ENCODE data around the gene REC8. TPM values are rescaled to one million over a fixed set of nuclear protein-coding genes. Genes with fewer than 3 reads are reported as not detected.

The REC8 gene
- total and polyA plus RNA-seq, 2 of the 13 experiments (the other 11 are each of a cell fraction or from before 2014, with no cell fraction given): 3.4 to 14.7 TPM

DNA sequence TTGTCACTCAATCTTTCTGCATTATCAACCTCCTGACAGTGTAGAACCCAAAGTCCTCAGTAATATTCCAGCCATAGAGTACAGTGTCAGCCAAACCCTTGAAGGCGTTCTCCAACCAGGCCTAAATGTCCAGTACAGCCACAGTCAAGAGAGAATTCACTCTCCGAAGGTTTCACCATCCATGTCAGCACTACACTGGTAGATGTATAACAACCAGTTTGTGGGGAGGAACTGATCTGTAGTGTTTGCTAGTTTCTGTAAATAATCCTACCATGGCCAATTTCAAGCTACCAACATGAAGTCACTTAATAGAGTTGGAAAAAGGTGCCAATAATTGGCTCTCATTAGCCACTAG, 44.4 kb downstream of the REC8 start (continued):
- TF ChIP-seq, protein P1, sequence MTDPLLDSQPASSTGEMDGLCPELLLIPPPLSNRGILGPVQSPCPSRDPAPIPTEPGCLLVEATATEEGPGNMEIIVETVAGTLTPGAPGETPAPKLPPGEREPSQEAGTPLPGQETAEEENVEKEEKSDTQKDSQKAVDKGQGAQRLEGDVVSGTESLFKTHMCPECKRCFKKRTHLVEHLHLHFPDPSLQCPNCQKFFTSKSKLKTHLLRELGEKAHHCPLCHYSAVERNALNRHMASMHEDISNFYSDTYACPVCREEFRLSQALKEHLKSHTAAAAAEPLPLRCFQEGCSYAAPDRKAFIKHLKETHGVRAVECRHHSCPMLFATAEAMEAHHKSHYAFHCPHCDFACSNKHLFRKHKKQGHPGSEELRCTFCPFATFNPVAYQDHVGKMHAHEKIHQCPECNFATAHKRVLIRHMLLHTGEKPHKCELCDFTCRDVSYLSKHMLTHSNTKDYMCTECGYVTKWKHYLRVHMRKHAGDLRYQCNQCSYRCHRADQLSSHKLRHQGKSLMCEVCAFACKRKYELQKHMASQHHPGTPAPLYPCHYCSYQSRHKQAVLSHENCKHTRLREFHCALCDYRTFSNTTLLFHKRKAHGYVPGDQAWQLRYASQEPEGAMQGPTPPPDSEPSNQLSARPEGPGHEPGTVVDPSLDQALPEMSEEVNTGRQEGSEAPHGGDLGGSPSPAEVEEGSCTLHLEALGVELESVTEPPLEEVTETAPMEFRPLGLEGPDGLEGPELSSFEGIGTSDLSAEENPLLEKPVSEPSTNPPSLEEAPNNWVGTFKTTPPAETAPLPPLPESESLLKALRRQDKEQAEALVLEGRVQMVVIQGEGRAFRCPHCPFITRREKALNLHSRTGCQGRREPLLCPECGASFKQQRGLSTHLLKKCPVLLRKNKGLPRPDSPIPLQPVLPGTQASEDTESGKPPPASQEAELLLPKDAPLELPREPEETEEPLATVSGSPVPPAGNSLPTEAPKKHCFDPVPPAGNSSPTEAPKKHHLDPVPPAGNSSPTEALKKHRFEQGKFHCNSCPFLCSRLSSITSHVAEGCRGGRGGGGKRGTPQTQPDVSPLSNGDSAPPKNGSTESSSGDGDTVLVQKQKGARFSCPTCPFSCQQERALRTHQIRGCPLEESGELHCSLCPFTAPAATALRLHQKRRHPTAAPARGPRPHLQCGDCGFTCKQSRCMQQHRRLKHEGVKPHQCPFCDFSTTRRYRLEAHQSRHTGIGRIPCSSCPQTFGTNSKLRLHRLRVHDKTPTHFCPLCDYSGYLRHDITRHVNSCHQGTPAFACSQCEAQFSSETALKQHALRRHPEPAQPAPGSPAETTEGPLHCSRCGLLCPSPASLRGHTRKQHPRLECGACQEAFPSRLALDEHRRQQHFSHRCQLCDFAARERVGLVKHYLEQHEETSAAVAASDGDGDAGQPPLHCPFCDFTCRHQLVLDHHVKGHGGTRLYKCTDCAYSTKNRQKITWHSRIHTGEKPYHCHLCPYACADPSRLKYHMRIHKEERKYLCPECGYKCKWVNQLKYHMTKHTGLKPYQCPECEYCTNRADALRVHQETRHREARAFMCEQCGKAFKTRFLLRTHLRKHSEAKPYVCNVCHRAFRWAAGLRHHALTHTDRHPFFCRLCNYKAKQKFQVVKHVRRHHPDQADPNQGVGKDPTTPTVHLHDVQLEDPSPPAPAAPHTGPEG (CRISPR knock-in tag; IDR thresholded peaks at IDR 0.05): 0 out of 2 replicates have a peak, but pooled peaks have one; percentile 17
- TF ChIP-seq ZNF570 (CRISPR knock-in tag; IDR thresholded peaks at IDR 0.05; ENCODE audit: borderline replicate concordance): no peak
- TF ChIP-seq, protein P2, sequence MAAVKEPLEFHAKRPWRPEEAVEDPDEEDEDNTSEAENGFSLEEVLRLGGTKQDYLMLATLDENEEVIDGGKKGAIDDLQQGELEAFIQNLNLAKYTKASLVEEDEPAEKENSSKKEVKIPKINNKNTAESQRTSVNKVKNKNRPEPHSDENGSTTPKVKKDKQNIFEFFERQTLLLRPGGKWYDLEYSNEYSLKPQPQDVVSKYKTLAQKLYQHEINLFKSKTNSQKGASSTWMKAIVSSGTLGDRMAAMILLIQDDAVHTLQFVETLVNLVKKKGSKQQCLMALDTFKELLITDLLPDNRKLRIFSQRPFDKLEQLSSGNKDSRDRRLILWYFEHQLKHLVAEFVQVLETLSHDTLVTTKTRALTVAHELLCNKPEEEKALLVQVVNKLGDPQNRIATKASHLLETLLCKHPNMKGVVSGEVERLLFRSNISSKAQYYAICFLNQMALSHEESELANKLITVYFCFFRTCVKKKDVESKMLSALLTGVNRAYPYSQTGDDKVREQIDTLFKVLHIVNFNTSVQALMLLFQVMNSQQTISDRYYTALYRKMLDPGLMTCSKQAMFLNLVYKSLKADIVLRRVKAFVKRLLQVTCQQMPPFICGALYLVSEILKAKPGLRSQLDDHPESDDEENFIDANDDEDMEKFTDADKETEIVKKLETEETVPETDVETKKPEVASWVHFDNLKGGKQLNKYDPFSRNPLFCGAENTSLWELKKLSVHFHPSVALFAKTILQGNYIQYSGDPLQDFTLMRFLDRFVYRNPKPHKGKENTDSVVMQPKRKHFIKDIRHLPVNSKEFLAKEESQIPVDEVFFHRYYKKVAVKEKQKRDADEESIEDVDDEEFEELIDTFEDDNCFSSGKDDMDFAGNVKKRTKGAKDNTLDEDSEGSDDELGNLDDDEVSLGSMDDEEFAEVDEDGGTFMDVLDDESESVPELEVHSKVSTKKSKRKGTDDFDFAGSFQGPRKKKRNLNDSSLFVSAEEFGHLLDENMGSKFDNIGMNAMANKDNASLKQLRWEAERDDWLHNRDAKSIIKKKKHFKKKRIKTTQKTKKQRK (IDR thresholded peaks at IDR 0.05; ENCODE audit: low read length): no peak
- TF ChIP-seq, protein P3, sequence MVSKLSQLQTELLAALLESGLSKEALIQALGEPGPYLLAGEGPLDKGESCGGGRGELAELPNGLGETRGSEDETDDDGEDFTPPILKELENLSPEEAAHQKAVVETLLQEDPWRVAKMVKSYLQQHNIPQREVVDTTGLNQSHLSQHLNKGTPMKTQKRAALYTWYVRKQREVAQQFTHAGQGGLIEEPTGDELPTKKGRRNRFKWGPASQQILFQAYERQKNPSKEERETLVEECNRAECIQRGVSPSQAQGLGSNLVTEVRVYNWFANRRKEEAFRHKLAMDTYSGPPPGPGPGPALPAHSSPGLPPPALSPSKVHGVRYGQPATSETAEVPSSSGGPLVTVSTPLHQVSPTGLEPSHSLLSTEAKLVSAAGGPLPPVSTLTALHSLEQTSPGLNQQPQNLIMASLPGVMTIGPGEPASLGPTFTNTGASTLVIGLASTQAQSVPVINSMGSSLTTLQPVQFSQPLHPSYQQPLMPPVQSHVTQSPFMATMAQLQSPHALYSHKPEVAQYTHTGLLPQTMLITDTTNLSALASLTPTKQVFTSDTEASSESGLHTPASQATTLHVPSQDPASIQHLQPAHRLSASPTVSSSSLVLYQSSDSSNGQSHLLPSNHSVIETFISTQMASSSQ (IDR thresholded peaks at IDR 0.05; ENCODE audit: low read depth): no peak
- TF ChIP-seq, protein P3 (CRISPR knock-in tag; IDR thresholded peaks at IDR 0.05; ENCODE audit: borderline replicate concordance): no peak
- TF ChIP-seq ADNP (CRISPR knock-in tag; IDR thresholded peaks at IDR 0.05): no peak
- TF ChIP-seq, protein P4, sequence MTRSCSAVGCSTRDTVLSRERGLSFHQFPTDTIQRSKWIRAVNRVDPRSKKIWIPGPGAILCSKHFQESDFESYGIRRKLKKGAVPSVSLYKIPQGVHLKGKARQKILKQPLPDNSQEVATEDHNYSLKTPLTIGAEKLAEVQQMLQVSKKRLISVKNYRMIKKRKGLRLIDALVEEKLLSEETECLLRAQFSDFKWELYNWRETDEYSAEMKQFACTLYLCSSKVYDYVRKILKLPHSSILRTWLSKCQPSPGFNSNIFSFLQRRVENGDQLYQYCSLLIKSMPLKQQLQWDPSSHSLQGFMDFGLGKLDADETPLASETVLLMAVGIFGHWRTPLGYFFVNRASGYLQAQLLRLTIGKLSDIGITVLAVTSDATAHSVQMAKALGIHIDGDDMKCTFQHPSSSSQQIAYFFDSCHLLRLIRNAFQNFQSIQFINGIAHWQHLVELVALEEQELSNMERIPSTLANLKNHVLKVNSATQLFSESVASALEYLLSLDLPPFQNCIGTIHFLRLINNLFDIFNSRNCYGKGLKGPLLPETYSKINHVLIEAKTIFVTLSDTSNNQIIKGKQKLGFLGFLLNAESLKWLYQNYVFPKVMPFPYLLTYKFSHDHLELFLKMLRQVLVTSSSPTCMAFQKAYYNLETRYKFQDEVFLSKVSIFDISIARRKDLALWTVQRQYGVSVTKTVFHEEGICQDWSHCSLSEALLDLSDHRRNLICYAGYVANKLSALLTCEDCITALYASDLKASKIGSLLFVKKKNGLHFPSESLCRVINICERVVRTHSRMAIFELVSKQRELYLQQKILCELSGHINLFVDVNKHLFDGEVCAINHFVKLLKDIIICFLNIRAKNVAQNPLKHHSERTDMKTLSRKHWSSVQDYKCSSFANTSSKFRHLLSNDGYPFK (CRISPR knock-in tag; IDR thresholded peaks at IDR 0.05; ENCODE audit: borderline replicate concordance): no peak
- no peak for TF ChIP-seq ZEB1 (IDR thresholded peaks at IDR 0.05; ENCODE audit: insufficient replicate concordance, low read depth)
- no peak for TF ChIP-seq ZNF20 (CRISPR knock-in tag; IDR thresholded peaks at IDR 0.05)
- TF ChIP-seq SSRP1 (CRISPR knock-in tag; IDR thresholded peaks at IDR 0.05): no peak
- TF ChIP-seq, protein P5, sequence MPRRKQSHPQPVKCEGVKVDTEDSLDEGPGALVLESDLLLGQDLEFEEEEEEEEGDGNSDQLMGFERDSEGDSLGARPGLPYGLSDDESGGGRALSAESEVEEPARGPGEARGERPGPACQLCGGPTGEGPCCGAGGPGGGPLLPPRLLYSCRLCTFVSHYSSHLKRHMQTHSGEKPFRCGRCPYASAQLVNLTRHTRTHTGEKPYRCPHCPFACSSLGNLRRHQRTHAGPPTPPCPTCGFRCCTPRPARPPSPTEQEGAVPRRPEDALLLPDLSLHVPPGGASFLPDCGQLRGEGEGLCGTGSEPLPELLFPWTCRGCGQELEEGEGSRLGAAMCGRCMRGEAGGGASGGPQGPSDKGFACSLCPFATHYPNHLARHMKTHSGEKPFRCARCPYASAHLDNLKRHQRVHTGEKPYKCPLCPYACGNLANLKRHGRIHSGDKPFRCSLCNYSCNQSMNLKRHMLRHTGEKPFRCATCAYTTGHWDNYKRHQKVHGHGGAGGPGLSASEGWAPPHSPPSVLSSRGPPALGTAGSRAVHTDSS (CRISPR knock-in tag; conservative IDR thresholded peaks at IDR 0.05): 0 out of 2 replicates have a peak, but pooled peaks have one; percentile 50

All from HepG2 (cell line).